ENCODE measurements around the gene THUMPD1. TPM values are rescaled to one million over a fixed set of nuclear protein-coding genes. Genes with fewer than 3 reads are reported as not detected.
"Not testable (repeated sequence)": the region's sequence is repeated elsewhere in the genome, so short reads cannot be mapped to it uniquely, and the experiment has no call there.

The THUMPD1 gene
- total RNA-seq, 1 experiment from 2014 or later: 33.9 TPM

GRCh38 chr16:20707461-20707860 lies 34.2 kb downstream of the THUMPD1 start (continued):
- TF ChIP-seq ZNF274 (IDR thresholded peaks at IDR 0.05; ENCODE audit: low read depth, low read length) (no peak), YY1 (IDR thresholded peaks at IDR 0.05; ENCODE audit: extremely low read depth, insufficient replicate concordance, low read depth, low read length) (no peak), RAD21 (IDR thresholded peaks at IDR 0.05; ENCODE audit: low read depth) (no peak), JUND (IDR thresholded peaks at IDR 0.05) (no peak), SIN3A (IDR thresholded peaks at IDR 0.05; ENCODE audit: low read depth) (no peak), EGR1 (IDR thresholded peaks at IDR 0.05; ENCODE audit: low read depth) (no peak)
- TF ChIP-seq, protein P1, sequence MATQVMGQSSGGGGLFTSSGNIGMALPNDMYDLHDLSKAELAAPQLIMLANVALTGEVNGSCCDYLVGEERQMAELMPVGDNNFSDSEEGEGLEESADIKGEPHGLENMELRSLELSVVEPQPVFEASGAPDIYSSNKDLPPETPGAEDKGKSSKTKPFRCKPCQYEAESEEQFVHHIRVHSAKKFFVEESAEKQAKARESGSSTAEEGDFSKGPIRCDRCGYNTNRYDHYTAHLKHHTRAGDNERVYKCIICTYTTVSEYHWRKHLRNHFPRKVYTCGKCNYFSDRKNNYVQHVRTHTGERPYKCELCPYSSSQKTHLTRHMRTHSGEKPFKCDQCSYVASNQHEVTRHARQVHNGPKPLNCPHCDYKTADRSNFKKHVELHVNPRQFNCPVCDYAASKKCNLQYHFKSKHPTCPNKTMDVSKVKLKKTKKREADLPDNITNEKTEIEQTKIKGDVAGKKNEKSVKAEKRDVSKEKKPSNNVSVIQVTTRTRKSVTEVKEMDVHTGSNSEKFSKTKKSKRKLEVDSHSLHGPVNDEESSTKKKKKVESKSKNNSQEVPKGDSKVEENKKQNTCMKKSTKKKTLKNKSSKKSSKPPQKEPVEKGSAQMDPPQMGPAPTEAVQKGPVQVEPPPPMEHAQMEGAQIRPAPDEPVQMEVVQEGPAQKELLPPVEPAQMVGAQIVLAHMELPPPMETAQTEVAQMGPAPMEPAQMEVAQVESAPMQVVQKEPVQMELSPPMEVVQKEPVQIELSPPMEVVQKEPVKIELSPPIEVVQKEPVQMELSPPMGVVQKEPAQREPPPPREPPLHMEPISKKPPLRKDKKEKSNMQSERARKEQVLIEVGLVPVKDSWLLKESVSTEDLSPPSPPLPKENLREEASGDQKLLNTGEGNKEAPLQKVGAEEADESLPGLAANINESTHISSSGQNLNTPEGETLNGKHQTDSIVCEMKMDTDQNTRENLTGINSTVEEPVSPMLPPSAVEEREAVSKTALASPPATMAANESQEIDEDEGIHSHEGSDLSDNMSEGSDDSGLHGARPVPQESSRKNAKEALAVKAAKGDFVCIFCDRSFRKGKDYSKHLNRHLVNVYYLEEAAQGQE (IDR thresholded peaks at IDR 0.05; ENCODE audit: low read depth): no peak

DNA sequence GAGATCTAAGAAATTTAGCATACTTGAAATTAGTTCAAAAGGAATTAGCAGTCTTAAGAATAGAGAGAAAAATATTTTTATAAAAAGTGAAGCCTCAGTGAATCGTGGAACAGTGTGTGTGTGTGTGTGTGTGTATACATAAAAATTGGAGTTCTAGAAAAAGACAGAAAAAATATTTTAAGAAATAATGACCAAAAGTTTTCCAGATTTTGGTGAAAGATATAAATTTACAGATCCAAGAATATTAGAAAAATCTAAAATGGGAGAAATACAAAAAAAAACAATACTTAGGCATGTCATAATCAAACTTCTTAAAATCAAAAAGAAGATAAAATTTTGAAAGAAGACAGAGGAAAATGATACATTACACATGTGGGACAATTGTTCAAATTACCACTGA lies 35.6 kb downstream of the THUMPD1 start:
- POLR2A ChIA-PET; BruUV-seq (replicated peaks); H4K20me1 ChIP-seq (ENCODE audit: insufficient read depth); H3K79me2 ChIP-seq (ENCODE audit: insufficient read depth, low read length); H3K4me3 ChIP-seq (replicated peaks in 1 of 2; ENCODE audit: low read depth in 1 of 2, low read length in 2 of 2); H3K27ac ChIP-seq (ENCODE audit: low read depth, low read length); H3K4me1 ChIP-seq (ENCODE audit: control insufficient read depth in 1 of 2, insufficient read depth in 2 of 2, low read length in 2 of 2); RAD21 ChIA-PET (ENCODE audit: low non-redundant PET in 1 of 2, low total read pairs in 2 of 2, uncharacterized antibody in 2 of 2, unreplicated experiment in 2 of 2); H3K9me3 ChIP-seq (ENCODE audit: control insufficient read depth in 1 of 2, insufficient read depth in 1 of 2, low read depth in 1 of 2, low read length in 2 of 2); H3K27me3 ChIP-seq (ENCODE audit: insufficient read depth, low read length); DNase-seq (ENCODE audit: low read depth, low spot score); CTCF ChIA-PET; H3K36me3 ChIP-seq (ENCODE audit: control insufficient read depth in 1 of 2, insufficient read depth in 2 of 2, low read length in 2 of 2); ATAC-seq; H3K9me2 ChIP-seq (ENCODE audit: insufficient read depth); H3K4me2 ChIP-seq (ENCODE audit: low read length); H3K9ac ChIP-seq (ENCODE audit: low read length); H2AFZ ChIP-seq (ENCODE audit: low read depth, low read length, poor library complexity, severe bottlenecking): not testable (repeated sequence)
- intact Hi-C loops (cut with micrococcal nuclease): loop anchor here (5.0 to 10.0 kb wide), 2 partner anchors 104 to 801 kb away; no protein-coding TSS in a partner anchor

Measured in HCT116 (cell line).